ENCODE measurements around the gene UIMC1.

DNA sequence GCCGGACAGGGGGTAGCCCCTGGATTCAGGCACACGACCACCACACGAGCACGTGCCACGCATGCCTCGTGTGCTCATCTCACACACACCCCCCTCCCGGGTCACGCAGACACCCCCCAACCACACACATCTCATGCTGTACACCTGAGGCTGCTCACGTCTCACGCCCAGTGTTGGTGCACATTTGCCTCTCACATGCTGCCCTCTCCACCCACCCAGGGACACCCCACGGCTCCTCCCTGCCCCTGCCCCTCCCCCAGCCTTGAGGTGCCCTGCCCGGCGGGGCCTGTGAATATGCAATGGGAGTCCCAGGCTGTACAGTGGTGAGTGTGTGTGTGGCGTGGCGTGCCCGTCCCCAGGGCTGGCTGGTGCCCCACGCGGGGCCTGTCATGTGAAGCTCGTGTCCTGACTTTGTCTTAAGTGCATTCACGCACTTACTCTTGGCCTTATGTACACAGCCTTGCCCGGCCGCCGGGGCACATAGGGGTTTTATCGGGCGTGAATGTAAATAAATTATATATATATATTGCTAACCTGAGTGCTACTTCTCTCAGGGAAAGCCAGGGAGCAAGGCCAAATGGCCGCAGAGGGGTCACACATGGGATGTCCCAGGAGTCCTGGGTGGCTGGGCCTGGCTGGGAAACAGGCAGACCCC lies 126.1 kb downstream of the UIMC1 start:
- TF ChIP-seq CTCF (IDR thresholded peaks at IDR 0.05; ENCODE audit: insufficient read depth, low read depth, low read length), result no peak
- no peak for TF ChIP-seq EZH2 (IDR thresholded peaks at IDR 0.05; ENCODE audit: insufficient read depth, low read length)
